HepG2 (cell line): ENCODE measurements around the gene TMEM219. TPM values are rescaled to one million over a fixed set of nuclear protein-coding genes. Genes with fewer than 3 reads are reported as not detected.

ENCODE experiments used
- ATF7-NPFF ChIP-seq: sonication (generic); formaldehyde crosslinking; IDR thresholded peaks from 2 replicates; pipeline ENCODE4 v1.8.1; 2023; ENCODE audit warnings: mild to moderate bottlenecking, low read depth, missing genetic modification reagents, moderate library complexity
- BATF2 ChIP-seq: sonication (generic); formaldehyde crosslinking; IDR thresholded peaks from 2 replicates; pipeline ENCODE4 v1.8.0; 2022; ENCODE audit warnings: mild to moderate bottlenecking, missing genetic modification reagents, moderate library complexity
- CCAR2 ChIP-seq: fragments of 200-400 bp; formaldehyde crosslinking; optimal IDR thresholded peaks from 2 replicates; pipeline ENCODE3; 2018; ENCODE audit warnings: low read depth, mild to moderate bottlenecking, low read length, moderate library complexity
- ELF3 ChIP-seq: IDR thresholded peaks from 2 replicates; pipeline ENCODE4 v1.6.1; 2016; ENCODE audit warnings: missing genetic modification reagents, missing compliant biosample characterization
- EP300 ChIP-seq, 3 experiments: sonication (generic) in 1 of 3; formaldehyde crosslinking in 1 of 3; IDR thresholded peaks; 2 replicates each; pipeline versions ENCODE4 v1.5.1 to v1.6.1; 2011 to 2020; ENCODE audit warnings: low read depth in 2 of 3, low read length in 2 of 3, borderline replicate concordance in 1 of 3, improper control_type of control experiment in 1 of 3, mild to moderate bottlenecking in 1 of 3, missing genetic modification reagents in 1 of 3, moderate library complexity in 1 of 3
- MED13 ChIP-seq: sonication (generic); formaldehyde crosslinking; IDR thresholded peaks from 2 replicates; pipeline ENCODE4 v1.5.0; 2020; ENCODE audit warnings: missing genetic modification reagents
- MEF2D ChIP-seq: sonication (generic); formaldehyde crosslinking; IDR thresholded peaks from 2 replicates; pipeline ENCODE4 v1.5.1; 2020; ENCODE audit warnings: mild to moderate bottlenecking, missing genetic modification reagents
- MLLT10 ChIP-seq: sonication (generic); formaldehyde crosslinking; IDR thresholded peaks from 2 replicates; pipeline ENCODE4 v1.4.0; 2020; ENCODE audit warnings: missing genetic modification reagents
- POLR2AphosphoS2 ChIP-seq: IDR thresholded peaks from 2 replicates; pipeline ENCODE4 v1.6.1; 2011; ENCODE audit warnings: low read depth, low read length, improper control_type of control experiment
- RNF219 ChIP-seq: sonication (generic); formaldehyde crosslinking; IDR thresholded peaks from 2 replicates; pipeline ENCODE4 v1.5.0; 2020; ENCODE audit warnings: mild to moderate bottlenecking, missing genetic modification reagents
- YEATS4 ChIP-seq: sonication (generic); formaldehyde crosslinking; IDR thresholded peaks from 2 replicates; pipeline ENCODE4 v1.4.0; 2020; ENCODE audit warnings: missing genetic modification reagents, borderline replicate concordance
- ZKSCAN5 ChIP-seq: sonication (generic); formaldehyde crosslinking; IDR thresholded peaks from 2 replicates; pipeline ENCODE4 v1.5.1; 2020; ENCODE audit warnings: mild to moderate bottlenecking, missing genetic modification reagents
- ZMYM4 ChIP-seq: sonication (generic); formaldehyde crosslinking; IDR thresholded peaks from 2 replicates; pipeline ENCODE4 v1.8.1; 2023; ENCODE audit warnings: mild to moderate bottlenecking, missing genetic modification reagents
- ZNF790 ChIP-seq: sonication (generic); formaldehyde crosslinking; IDR thresholded peaks from 2 replicates; pipeline ENCODE4 v1.8.0; 2022; ENCODE audit warnings: missing genetic modification reagents, mild to moderate bottlenecking, borderline replicate concordance
- ZSCAN12 ChIP-seq: sonication (generic); formaldehyde crosslinking; IDR thresholded peaks from 2 replicates; pipeline ENCODE4 v1.9.0; 2021; ENCODE audit warnings: mild to moderate bottlenecking, missing genetic modification reagents
- polyA plus RNA-seq, 8 experiments: library from polyadenylated mRNA; depleted of rRNA in 3 of 8; stranded (reverse) in 7 of 8; unstranded in 1 of 8; fragments of >200 nt; fragmentation: Illumina TruSeq in 4 of 8; extraction: Trizol in 4 of 8; gene quantifications; 2 replicates each; pipeline versions ENCODE4 v1.2.1 to v1.2.3, GENCODE V29; 2011 to 2016; ENCODE audit warnings: low read depth in 4 of 8, missing spikeins in 1 of 8, mixed read lengths in 1 of 8; ENCODE audit not compliant: insufficient read depth in 1 of 8
- total RNA-seq, 5 experiments: library from RNA; depleted of rRNA; stranded (reverse); fragments of >200 nt; fragmentation: Illumina TruSeq; extraction: Trizol; gene quantifications; 2 replicates each; pipeline ENCODE4 v1.2.3, GENCODE V29; 2016; ENCODE audit warnings: low read depth in 1 of 5
- TF ChIP-seq, protein P1 (sequence below): IDR thresholded peaks from 2 replicates; pipeline ENCODE4 v1.6.1; 2016; ENCODE audit warnings: low read depth, missing genetic modification reagents, missing compliant biosample characterization

TMEM219 gene
- total and polyA plus RNA-seq, 2 of the 13 experiments (the other 11 are each of a cell fraction or from before 2014, with no cell fraction given) = 105 to 115 TPM

- no peak for TF ChIP-seq EP300 (IDR thresholded peaks at IDR 0.05; ENCODE audit: low read depth in 2 of 2, low read length in 2 of 2)
- no peak; the same call in 1 of the 2 replicates for TF ChIP-seq EP300 (CRISPR knock-in tag; IDR thresholded peaks at IDR 0.05; ENCODE audit: borderline replicate concordance)
- TF ChIP-seq MED13 (CRISPR knock-in tag) = peak; percentile 23; the same call in 1 of the 2 replicates
- no peak for TF ChIP-seq CCAR2
- TF ChIP-seq MLLT10 (CRISPR knock-in tag) = no peak
- TF ChIP-seq ZSCAN12 (CRISPR knock-in tag) = peak; percentile 80; the same call in 1 of the 2 replicates
- TF ChIP-seq ZKSCAN5 (CRISPR knock-in tag) = 0 out of 2 replicates have a peak, but pooled peaks have one; percentile 46
- no peak for TF ChIP-seq RNF219 (CRISPR knock-in tag)
- no peak for TF ChIP-seq MEF2D (CRISPR knock-in tag)
- TF ChIP-seq, protein P1, sequence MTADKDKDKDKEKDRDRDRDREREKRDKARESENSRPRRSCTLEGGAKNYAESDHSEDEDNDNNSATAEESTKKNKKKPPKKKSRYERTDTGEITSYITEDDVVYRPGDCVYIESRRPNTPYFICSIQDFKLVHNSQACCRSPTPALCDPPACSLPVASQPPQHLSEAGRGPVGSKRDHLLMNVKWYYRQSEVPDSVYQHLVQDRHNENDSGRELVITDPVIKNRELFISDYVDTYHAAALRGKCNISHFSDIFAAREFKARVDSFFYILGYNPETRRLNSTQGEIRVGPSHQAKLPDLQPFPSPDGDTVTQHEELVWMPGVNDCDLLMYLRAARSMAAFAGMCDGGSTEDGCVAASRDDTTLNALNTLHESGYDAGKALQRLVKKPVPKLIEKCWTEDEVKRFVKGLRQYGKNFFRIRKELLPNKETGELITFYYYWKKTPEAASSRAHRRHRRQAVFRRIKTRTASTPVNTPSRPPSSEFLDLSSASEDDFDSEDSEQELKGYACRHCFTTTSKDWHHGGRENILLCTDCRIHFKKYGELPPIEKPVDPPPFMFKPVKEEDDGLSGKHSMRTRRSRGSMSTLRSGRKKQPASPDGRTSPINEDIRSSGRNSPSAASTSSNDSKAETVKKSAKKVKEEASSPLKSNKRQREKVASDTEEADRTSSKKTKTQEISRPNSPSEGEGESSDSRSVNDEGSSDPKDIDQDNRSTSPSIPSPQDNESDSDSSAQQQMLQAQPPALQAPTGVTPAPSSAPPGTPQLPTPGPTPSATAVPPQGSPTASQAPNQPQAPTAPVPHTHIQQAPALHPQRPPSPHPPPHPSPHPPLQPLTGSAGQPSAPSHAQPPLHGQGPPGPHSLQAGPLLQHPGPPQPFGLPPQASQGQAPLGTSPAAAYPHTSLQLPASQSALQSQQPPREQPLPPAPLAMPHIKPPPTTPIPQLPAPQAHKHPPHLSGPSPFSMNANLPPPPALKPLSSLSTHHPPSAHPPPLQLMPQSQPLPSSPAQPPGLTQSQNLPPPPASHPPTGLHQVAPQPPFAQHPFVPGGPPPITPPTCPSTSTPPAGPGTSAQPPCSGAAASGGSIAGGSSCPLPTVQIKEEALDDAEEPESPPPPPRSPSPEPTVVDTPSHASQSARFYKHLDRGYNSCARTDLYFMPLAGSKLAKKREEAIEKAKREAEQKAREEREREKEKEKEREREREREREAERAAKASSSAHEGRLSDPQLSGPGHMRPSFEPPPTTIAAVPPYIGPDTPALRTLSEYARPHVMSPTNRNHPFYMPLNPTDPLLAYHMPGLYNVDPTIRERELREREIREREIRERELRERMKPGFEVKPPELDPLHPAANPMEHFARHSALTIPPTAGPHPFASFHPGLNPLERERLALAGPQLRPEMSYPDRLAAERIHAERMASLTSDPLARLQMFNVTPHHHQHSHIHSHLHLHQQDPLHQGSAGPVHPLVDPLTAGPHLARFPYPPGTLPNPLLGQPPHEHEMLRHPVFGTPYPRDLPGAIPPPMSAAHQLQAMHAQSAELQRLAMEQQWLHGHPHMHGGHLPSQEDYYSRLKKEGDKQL = no peak
- peak; percentile 89 for TF ChIP-seq ZNF790 (CRISPR knock-in tag)
- TF ChIP-seq ELF3 (CRISPR knock-in tag) = no peak
- TF ChIP-seq ZMYM4 (CRISPR knock-in tag) = no peak
- peak; percentile 14; the same call in 1 of the 2 replicates for TF ChIP-seq POLR2AphosphoS2
- TF ChIP-seq ATF7-NPFF = no peak; the same call in 1 of the 2 replicates
- TF ChIP-seq BATF2 (CRISPR knock-in tag) = peak; percentile 88
- no peak; the same call in 1 of the 2 replicates for TF ChIP-seq YEATS4
Measured at GRCh38 chr16:29995324-29995910, 33.5 kb downstream of the TMEM219 start, which contains the start of gene HIRIP3 (continued).
